Ascending aorta (tissue), 2 donors: ENCODE data around the gene ARHGAP24. TPM values are rescaled to one million over a fixed set of nuclear protein-coding genes. Genes with fewer than 3 reads are reported as not detected.
A peak's percentile ranks its signal among the peaks of the same experiment; 100 is the strongest.

Experiments used
- DNase-seq, 2 donors: peaks; one replicate each; pipeline ENCODE4 v3.0.0-alpha.2; 2019; ENCODE audit warnings: low spot score in 2 of 2
- H3K27ac ChIP-seq, 2 donors: fragments of 200-600 bp; sonication (generic); one replicate each; pipeline ENCODE4 v1.5.1; 2016 to 2017; ENCODE audit warnings: mild to moderate bottlenecking in 1 of 2
- H3K27me3 ChIP-seq: fragments of 200-600 bp; sonication (generic); one replicate; pipeline ENCODE4 v1.5.1; 2017
- H3K36me3 ChIP-seq, 2 donors: fragments of 200-600 bp; sonication (generic); one replicate each; pipeline ENCODE4 v1.5.1; 2016
- H3K4me1 ChIP-seq, 2 donors: fragments of 200-600 bp; sonication (generic); one replicate each; pipeline ENCODE4 v1.5.1; 2016 to 2017; ENCODE audit warnings: mild to moderate bottlenecking in 1 of 2
- H3K4me3 ChIP-seq, 2 donors: fragments of 200-600 bp; sonication (generic); one replicate each; pipeline ENCODE4 v1.5.1; 2016 to 2017; ENCODE audit warnings: mild to moderate bottlenecking in 1 of 2
- H3K9me3 ChIP-seq, 2 donors: fragments of 200-600 bp; sonication (generic); one replicate each; pipeline ENCODE4 v1.5.1; 2016
- CTCF ChIP-seq, 3 experiments: fragments of 200-600 bp in 2 of 3; fragments of 450-650 bp in 1 of 3; sonication (generic) in 2 of 3; IDR thresholded peaks; one replicate each; pipeline ENCODE4 v1.5.1; 2016 to 2019; ENCODE audit warnings: antibody characterized with exemption in 3 of 3, mild to moderate bottlenecking in 1 of 3, moderate library complexity in 1 of 3
- intact Hi-C: fragments of 100-400 bp; cut with DNase I; formaldehyde crosslinking; loops from one replicate; pipeline ENCODE4 v1.15.1; 2023
- total RNA-seq: library from RNA; depleted of rRNA; stranded (reverse); fragments of >200 nt; gene quantifications from one replicate; pipeline ENCODE4 v1.1.0, GENCODE V29; 2016

ARHGAP24 gene
- total RNA-seq, 1 donor from 2014 or later, result 13.9 TPM

GRCh38 chr4:85747882-85748491, 273.0 kb downstream of the ARHGAP24 start:
- H3K27me3 ChIP-seq, result no peaks in the 10 kb centered on the region
- H3K4me1 ChIP-seq, result peaks cover 0 to 3% of the 10 kb centered on the region in 2 donors
- peak; percentile 76 to 87 (median 80) for TF ChIP-seq CTCF (IDR thresholded peaks at IDR 0.05)
- no peak overlapping the region for H3K27ac ChIP-seq
- H3K4me3 ChIP-seq, result no peak overlapping the region
- intact Hi-C loops, result loop anchor here (2.0 to 5.0 kb wide), 2 partner anchors 599 to 666 kb away; no protein-coding TSS in a partner anchor
- H3K36me3 ChIP-seq, result no peaks in the 10 kb centered on the region
- DNase-seq, result peak in 1 of 2 donors; percentile 68
- no peaks in the 10 kb centered on the region for H3K9me3 ChIP-seq

- intact Hi-C loops, result loop anchor here (2.0 to 5.0 kb wide), 2 partner anchors 600 to 666 kb away; no protein-coding TSS in a partner anchor
- peaks cover 0 to 3% of the 10 kb centered on the region in 2 donors for H3K4me1 ChIP-seq
- no peaks in the 10 kb centered on the region for H3K36me3 ChIP-seq
- no peak overlapping the region for H3K27ac ChIP-seq
- no peak for TF ChIP-seq CTCF (IDR thresholded peaks at IDR 0.05)
- DNase-seq, result no peak
- H3K9me3 ChIP-seq, result no peaks in the 10 kb centered on the region
- H3K27me3 ChIP-seq, result no peaks in the 10 kb centered on the region
- H3K4me3 ChIP-seq, result no peak overlapping the region
Observed at GRCh38 chr4:85748654-85749053, 273.7 kb downstream of the ARHGAP24 start.

- no peaks in the 10 kb centered on the region for H3K36me3 ChIP-seq
- DNase-seq, result no peak
- no peak overlapping the region for H3K27ac ChIP-seq
- no peaks in the 10 kb centered on the region for H3K27me3 ChIP-seq
- no peaks in the 10 kb centered on the region for H3K4me1 ChIP-seq
- no peak for TF ChIP-seq CTCF (IDR thresholded peaks at IDR 0.05)
- no peaks in the 10 kb centered on the region for H3K9me3 ChIP-seq
- H3K4me3 ChIP-seq, result no peak overlapping the region
- intact Hi-C loops, result no loop called here
Observed at GRCh38 chr4:85751866-85752265, 276.9 kb downstream of the ARHGAP24 start.

- Histone ChIP-seq H3K9me3 (no peaks in the 10 kb centered on the region), H3K4me1 (no peaks in the 10 kb centered on the region), H3K27me3 (no peaks in the 10 kb centered on the region), H3K36me3 (no peaks in the 10 kb centered on the region), H3K4me3 (no peak overlapping the region), H3K27ac (no peak overlapping the region)
- no peak for TF ChIP-seq CTCF (IDR thresholded peaks at IDR 0.05)
- intact Hi-C loops, result loop anchor here (5.0 kb wide), 2 partner anchors 212 to 287 kb away; no protein-coding TSS in a partner anchor
- no peak for DNase-seq
Observed at GRCh38 chr4:85755285-85755684, 280.3 kb downstream of the ARHGAP24 start.

- H3K27me3 ChIP-seq, result no peaks in the 10 kb centered on the region
- intact Hi-C loops, result loop anchor here (5.0 kb wide), 2 partner anchors 210 to 285 kb away; no protein-coding TSS in a partner anchor
- no peak overlapping the region for H3K27ac ChIP-seq
- no peak overlapping the region for H3K4me3 ChIP-seq
- no peak for DNase-seq
- H3K36me3 ChIP-seq, result no peaks in the 10 kb centered on the region
- H3K9me3 ChIP-seq, result no peaks in the 10 kb centered on the region
- peaks cover 0 to 8% of the 10 kb centered on the region in 2 donors for H3K4me1 ChIP-seq
- peak; percentile 9 to 42 (median 25) for TF ChIP-seq CTCF (IDR thresholded peaks at IDR 0.05)
Observed at GRCh38 chr4:85756938-85757337, 282.0 kb downstream of the ARHGAP24 start.
